Measurements from ENCODE around the gene ELFN1.

Gene ELFN1

DNA sequence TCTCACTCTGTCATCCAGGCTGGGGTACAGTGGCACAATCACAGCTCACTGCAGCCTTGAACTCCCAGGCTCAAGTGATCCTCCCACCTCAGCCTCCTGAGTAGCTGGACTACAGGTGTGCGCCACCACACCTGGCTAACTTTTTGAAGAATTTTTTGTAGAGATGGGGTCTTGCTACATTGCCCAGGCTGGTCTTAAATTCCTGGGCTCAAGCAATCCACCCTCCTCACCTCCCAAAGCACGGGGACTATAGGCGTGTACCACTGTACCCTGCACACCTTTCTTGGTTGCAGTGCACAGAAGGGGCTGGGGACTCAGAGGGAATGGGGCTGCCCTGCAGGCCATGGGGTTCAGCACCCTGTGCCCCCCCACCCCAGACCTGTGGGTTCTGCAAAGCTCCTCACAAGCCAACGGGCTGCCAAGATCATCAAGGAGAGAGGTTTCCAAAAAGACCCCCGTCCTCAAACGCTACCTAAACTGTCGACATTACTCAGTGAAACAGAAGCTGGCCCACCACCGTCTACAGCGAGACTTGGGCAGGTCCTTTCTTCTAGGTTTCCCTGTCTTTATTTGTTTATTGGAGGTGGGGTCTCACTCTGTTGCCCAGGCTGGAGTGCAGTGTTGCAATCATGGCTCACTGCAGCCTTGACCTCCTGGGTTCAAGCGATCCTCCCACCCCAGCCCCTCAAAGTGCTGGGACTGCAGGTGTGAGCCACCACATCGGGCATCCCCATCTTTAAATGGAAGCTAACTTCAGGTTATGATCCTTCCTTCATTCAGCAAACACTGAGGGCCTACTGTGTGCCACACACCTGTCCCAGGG, 26.6 kb upstream of the ELFN1 start:
- DNase-seq = no peak

DNA sequence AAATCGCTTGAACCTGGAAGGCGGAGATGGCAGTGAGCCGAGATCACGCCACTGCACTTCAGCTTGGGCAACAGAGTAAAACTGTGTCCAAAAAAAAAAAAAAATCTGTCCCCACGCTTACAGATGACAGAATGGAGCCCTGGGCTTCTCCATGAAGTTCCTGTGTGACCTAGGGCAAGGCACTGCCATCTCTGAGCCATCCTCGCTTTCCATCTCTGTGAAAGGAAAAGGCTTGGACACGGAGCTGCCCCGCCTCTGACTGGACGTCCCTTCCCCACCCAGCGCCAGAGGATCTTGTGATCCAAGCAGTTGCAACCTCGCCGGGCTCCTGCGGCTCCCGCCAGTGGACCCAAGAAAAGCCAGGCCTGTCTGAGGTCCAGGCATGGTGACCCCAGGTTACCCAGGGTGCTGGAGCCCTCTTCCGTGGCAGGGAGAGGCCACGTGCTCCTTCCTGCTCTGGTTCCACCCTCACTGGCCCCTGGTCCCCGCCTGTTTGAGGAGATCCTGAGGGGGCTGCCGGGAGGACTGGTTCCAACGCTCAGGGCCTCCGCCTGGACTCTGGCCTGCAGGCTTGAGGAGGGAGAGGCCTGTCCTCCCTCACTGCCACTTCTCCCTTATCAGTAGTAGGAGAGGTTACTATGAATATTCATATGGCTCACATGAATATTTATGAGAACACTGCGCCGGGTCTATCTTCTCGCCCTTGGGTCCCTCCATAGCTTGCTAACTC, 25.6 kb upstream of the ELFN1 start:
- no peak for DNase-seq

DNA sequence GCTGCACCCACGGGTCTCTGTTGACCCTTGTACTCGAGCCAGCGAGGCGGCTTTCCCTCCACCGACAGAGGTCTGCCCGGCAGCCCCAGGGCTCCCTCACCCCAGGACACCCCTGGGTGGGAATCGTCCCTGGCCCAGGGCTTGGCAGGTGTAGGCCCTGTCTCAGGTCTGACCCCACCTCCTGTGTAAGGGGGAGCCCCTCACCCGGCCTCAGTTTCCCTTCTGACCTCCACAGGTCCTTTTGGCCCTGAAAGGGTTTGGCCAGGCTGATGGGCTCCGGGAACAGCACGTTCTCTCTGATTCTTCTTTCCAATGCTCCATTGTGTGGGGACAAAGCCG, 25.0 kb upstream of the ELFN1 start:
- no peak for DNase-seq

DNA sequence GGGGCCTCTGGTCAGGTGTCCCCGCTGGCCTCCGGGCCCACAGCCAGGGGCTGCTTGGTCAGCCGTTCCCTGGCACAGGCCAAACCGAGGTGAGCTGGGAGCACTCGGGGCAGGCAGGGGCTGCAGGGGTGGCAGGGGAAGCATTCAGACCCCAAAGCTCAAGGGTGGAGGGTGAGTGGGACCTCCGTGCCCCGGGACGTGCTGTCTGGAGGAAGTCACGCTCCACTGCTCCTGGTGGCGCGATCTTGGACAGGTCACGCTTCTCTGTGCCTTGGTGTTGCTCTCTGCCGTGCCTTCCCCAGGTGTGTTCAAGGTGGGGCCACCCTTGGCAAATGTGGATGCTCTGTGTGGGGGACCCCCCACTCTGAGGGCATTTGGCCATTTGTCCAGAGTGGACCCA, 24.6 kb upstream of the ELFN1 start:
- no peak for DNase-seq

DNA sequence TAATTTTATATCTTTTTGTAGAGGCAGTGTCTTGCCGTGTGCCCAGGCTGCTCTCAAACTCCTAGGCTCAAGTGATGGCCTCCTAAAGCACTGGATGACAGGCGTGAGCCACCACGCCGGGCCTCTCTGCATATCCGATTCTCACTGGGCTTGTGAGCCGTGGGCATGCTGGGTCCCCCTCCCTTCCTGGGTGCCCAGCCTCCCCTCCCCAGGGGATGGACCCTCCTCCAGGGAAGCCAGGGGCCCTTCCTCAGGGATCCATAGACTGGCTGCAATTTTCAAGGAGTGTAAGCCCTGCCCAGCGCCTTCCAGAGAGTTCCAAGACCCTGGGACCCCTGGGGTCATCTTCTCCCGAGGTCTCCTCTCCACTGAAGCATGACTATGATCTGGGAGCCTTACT, 23.7 kb upstream of the ELFN1 start:
- no peak for DNase-seq

DNA sequence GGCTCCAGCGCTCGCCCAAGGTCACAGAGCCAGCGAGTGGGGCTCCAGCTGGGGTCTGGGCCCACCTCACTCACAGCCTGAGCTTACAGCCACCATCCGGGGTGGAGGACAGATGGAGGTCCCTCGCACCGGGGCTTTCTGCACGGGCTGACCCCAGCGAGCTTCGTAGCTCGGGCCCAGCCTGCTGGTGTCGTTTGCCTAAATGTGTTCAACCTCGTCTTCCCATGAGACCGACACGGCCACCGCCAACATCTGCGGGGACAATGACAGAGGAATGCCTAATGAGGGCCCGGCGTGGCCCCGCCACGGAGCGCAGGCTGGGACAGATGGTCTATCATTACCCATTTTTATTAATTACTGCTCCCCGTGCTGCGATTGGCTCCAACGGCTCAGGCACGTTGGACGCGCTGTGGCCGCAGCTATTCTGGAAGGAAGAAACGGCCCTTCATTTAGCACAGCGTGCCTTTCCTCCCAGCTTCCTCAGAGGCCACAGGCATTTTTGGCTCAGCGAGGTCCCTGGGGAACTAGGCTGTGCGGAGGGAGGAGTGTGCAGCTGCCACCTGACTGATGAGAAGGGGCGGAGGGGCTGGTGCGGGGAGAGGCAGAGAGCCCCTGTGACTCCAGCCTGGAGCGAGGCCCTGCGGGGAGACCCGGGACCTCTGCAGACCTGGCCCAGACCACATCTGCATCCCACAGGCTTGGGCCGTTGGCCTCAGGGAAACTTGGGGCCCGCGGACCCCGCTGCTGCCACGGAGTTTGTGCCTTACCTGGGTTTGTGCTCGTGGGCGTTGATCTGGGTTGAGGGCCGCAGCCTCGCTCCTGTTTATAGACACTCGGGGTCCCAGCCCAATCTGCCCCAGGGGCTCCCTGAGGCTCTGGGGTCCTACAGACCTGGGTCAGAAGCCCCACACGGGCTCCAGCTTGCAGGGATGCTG, 22.9 kb upstream of the ELFN1 start:
- DNase-seq = no peak

DNA sequence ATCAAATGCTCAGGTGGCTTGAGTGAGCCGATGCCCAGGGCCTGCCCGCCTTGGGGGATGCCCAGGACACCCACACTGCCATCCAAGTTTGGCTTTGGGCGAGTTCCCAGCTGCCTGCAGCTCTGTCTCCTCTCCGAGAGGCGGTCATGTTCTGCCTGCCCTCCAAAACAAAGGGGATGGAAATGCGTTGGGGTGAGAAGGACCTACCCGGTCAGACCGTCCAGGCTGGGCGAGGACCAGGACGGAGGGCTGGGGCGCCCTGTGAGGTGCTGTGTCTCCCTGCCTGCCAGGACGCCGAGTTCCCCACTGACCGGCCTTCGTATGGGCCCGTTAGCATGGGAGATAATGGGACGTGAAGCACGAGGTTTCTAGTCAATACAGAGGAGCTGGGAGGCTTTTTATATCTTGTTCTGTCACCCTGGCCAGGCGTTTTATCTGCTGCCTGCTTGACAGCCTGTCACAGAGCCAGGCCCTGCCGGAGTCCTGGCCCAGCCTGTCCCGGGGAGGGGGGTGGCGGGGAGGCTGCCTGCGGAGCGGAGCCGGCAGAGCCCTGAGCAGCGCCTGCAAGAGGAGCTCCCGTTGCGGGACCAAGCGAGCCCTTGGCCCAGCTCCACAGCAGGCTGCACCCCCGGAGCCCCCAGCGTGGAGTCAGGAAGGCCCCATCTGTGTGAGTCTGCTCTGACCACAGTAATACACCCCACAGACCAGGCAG, 22.0 kb upstream of the ELFN1 start:
- DNase-seq = no peak

DNA sequence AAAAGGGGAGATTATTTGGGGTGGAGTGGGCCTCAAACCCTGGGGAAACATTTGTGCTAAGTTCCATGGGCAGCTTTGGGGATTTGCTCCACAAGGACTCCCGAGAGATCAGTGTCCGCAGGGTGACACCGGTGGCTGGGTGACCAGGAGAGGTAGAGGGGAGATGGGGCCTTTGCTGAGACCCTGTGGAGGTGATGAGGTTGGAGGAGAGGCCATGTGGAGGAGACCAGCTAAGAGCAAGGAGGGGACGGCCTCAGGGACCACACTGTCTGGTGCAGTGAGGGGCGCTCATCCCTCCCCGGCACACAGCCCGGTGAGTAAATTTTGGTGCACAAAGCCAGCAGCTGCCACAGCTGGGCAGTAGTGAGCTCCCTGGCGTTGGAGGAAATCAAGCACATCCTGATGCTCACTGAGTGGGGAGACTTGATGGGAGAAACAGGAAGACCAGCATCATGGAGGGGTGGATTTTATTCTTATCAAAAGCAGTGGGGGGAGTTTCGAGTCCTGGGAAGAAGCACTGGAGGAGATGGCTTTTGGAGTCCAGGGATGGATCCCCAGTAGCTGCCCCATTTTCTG, 20.2 kb upstream of the ELFN1 start:
- DNase-seq = no peak

DNA sequence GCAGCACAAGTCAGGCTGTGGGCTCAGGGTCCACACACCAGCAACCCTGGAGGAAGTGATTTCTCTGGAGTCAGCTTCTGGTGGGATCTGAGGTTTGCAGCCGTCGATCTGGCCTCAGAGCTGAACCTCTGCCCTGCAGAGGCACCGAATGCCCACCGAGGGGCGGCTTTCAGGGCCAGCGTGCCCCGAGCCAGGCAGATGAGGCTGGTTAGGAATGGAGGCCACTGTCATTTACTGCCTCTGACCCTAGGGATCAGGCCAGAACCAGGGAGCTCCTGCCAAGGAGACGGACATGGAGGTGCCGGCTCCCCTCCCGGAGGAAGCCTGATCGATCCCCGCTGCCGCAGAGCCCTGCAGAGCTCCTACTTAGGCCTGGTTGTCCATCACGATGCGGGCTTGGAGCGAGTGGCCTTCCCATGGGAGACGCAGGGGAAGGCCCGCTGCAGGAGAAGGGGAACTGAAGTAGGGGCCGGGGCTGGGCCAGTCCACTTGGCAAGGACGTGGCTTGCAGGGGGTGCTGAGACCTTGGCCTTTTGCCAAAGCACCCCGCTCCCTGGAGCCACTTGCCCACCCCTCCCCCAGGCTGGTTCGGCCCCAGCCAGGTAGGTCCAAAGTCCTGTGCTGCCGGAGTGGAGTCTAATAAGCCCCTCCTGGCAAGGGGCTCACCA, 19.6 kb upstream of the ELFN1 start:
- DNase-seq = no peak

DNA sequence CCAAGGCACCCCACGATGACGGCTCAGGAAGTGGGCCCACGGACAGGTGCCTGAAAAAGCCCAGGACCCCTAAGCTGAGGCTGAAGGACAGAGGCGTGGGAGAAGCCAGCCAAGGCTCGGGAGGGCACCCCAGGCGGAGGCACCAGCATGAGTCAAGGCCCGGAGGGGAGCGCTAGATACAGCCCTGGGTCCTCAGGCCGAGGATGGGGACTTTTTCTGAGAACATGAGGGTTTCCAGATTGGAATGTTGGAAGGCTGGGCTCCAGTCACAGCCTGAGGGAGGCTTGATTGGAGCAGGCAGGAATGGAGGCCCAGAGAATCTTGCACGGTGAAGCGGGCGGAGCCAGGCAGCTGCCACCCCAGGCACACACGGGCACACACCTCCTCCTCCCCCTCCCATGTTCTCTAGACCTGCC, 19.0 kb upstream of the ELFN1 start:
- no peak for DNase-seq

DNA sequence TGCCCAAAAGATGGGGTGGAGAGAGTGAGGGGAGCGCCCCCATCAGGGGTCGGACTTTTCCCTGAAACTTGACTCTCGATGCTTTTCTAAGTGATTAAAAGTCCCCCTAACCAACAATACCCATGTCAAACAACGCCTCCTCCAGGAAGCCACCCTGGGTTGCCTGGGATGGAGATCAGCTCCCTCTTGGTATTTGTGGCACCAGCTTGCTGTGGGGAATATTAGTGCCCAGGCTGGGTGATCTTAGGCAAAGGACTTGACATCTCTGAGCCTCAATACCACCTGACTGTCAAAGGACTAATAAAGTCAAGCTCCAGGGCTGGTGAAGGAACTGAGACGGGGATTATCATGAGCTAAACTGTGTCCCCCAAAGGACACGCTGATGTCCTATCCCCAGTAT, 18.2 kb upstream of the ELFN1 start:
- no peak for DNase-seq

DNA sequence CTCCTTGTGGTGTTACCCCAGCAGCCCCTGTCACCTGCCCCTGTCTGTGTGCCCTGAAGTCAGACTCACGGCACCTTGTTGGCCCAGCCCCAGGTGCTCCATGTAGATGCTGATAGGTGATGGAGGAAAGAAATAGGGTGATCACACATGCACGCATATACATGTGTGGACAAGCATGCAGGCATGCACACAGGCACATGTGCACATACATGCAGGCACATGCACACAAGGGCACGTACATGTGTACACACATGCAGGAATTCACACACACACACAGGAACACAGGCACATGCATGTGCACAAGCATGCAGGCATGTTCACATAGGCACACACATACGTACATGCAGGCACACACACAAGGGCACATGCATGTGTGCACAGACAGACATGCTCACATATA, 16.6 kb upstream of the ELFN1 start:
- no peak for DNase-seq

DNA sequence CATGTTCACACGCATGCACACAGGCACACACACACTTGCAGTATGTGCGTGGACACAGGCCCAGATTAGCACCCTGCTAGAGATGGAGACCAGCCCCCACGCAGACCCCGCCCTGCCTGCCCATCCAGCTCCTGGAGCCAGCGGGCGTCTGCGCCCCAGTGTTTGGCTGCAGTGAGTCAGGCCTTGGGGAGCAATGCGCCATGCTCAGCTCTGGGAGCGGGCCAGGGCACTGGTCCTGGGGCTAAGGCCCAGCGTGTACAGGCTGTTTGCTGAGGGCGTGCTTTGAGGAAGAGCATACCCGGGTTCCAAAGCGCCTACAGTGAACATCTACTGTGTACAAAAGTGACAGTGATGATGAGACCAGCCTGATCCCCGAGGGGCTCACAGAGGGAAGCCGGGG, 16.0 kb upstream of the ELFN1 start:
- DNase-seq = no peak

DNA sequence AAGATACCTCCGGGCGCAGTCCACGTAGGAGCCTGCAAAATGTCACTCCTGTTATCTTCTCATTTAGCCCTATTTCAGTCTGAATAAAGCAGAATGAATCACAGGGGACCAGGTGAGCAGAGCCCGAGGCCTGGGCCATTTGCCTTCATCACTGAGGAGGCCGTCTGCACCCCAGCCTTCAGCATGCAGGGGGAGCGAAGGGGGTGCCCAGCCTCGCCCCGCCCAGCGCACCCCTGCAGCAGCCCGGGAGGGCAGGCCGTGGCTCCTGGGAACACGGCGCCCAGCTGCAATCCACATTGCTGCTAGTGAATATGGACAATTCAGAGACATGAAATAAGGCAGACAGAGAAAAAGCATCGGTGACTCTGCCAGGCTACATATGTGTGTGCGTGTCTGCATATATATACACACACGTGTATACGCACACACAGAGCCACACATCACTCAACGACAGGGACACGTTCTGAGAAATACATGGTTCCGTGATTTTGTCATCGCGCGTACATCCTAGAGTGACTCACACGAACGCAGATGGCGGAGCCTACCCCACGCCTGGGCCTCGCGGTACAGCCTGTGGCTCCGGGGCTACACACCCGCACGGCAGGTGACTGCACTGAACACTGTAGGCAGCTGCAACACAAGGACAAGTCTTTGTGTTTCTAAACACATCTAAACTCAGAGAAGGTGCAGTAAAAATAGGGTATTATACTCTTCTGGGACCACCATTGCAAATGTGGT, 15.2 kb upstream of the ELFN1 start:
- no peak for DNase-seq

DNA sequence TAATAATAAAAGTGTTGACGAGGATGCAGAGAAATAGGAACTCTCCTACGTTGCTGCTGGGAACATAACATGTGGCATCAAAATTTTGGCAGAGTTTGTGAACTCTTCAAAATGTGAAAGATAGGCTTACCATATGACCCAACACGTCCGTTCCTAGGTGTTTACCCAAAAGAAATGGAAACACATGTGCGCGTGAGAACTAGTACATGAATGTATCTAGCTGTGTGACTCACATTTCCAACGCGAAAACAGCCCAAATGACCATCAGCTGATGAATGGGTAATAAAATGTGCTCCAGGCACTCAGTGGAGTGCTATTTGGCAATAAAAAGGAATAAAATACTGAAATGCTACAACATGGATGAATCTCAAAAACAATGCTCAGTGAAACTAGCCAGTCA, 10.4 kb upstream of the ELFN1 start:
- no peak for DNase-seq

DNA sequence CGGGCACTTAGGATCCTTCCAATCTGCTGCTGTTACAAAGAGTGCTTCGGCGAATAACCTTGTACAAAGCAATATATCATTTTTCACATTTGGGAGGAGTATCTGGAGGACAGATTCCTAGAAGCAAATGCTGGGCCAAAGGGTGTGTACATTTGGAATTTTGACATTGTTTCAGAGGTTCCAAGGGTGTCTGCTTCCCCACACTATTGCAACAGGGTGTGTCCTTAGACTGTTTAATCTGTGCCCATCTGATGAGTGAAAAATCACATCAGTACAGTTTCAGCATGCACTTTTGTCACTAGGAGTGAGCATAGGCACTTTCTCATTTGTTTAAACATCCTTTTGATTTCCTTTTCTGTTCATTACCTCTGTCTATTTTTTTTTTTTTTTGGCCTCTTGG, 8.6 kb upstream of the ELFN1 start:
- DNase-seq = no peak

DNA sequence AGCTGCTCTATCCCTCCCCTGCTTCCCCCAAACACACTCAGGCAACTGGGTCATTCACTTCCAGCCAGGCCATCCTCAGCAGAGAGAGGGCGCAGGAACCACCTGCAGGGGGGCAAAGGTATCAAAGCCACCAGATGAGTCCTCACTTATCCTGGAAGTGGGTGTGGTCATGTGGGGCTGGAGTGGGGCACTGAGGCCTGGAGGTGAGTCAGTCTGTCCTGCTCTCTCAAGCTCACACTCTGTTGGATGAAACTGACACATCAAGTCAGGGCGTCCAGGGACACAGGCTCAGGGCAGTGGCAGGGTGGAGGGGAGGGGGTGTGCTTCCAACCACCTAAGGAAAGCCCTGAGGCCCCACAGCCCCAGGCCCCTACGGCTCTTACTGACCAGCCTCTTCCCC, 8.0 kb upstream of the ELFN1 start:
- no peak for DNase-seq

DNA sequence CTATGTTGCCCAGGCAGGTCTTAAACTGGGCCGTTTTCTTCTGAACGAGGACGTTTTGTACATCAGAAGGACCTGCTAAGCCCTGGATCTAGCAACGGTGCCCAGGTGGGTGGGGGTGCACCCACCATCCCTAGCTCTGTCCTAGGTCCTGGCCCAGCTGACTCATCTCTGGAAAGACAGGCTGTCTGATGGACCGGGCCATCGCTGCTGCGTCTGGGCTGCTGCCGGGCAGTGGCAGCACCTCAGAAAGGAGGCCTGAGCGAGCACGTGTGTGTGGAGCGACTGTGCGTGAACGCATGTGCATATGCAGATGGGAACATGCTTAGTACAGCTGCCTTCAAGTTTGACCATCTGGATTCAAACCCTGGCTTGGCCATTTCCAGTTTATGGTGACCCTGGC, 7.3 kb upstream of the ELFN1 start:
- no peak for DNase-seq

DNA sequence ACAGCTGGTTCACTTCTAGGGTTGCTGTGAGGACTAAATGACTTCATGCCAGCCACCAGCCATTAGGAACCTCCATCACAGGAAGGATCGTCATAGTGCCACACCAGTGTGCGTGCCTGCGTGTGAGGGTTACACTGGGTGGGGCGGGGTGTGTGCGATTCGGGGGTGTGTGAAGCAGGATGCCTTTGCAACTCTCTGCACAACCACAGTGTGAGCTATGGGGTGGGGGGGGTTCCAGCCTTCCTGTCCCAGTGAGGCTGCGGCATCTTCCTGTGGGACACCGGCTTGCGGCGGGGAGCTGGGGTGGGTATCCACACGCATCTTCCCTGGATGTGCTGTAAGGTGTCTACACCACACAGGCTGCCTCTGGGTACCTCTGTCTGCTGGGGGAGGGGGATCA, 6.9 kb upstream of the ELFN1 start:
- DNase-seq = no peak

DNA sequence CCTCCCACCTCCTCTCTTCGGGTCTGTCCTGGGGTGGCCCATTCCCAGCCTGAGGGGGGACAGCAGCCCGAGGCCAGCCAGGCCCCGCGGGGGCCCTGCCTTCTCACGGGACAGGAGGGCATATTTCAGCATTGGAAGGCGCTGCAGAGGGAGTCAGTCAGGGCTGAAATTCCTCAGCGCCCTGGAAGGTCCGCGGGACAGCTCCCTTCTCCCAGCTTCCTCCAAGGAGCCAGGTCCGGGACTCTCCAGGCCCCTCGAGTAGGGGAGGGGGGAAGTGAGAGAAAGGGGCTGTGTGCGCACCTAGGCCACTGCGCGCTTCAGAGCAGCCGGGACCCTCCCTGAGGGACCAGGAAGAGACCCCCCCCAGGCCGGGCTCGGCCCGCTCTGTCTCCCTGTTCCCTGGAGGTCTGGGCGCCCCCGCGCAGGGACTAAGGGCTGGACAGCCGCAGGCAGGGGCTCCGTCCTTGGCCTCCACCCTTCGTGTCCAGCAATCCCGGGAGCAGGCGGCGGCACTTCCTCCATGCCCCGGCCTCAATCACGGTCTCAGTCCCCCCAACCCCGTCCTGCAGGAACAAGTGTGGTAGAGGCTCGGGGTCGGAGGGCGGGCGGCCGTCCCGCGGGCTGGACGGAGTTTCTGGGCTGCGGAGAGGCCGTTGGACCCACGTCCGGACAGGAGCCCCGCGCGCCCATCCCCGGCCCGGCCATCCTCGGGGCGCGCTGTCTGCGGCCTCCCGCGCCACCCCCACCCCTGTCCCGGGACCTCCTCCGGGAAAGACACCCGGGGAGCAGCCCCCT, 6.0 kb upstream of the ELFN1 start:
- no peak for DNase-seq
